ENCODE data around the gene SLC35E2B. TPM values are rescaled to one million over a fixed set of nuclear protein-coding genes. Genes with fewer than 3 reads are reported as not detected.
"Not testable (repeated sequence)": the region's sequence is repeated elsewhere in the genome, so short reads cannot be mapped to it uniquely, and the experiment has no call there.

Gene SLC35E2B
- total RNA-seq, 2 experiments from 2014 or later = 46.2 to 50.9 TPM

DNA sequence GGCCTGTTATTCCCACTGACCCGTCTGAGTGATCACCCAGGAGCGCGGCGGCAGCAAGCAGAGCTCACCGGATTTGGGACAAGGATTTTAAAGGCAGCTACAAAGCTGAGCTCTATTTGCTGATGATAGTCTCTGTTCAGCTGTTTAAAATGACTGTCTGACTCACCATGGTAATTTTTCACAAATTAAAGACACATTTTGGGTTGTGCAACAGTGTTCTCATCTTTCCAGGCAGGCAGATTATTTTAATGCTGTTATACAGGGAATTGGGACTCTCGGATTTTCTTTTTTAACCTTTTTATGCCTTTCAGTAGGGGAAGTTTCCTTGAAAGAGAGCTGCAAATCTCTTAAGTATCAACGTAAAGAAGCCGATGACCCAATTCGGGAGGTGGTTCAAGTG, 30.2 kb downstream of the SLC35E2B start:
- H3K9me3 Mint-ChIP-seq (ENCODE audit: low read depth); H3K27ac Mint-ChIP-seq; H3K4me1 Mint-ChIP-seq; H3K36me3 Mint-ChIP-seq; DNase-seq; ATAC-seq; H3K4me3 Mint-ChIP-seq; CTCF ChIA-PET; H3K27me3 Mint-ChIP-seq: not testable (repeated sequence)

DNA sequence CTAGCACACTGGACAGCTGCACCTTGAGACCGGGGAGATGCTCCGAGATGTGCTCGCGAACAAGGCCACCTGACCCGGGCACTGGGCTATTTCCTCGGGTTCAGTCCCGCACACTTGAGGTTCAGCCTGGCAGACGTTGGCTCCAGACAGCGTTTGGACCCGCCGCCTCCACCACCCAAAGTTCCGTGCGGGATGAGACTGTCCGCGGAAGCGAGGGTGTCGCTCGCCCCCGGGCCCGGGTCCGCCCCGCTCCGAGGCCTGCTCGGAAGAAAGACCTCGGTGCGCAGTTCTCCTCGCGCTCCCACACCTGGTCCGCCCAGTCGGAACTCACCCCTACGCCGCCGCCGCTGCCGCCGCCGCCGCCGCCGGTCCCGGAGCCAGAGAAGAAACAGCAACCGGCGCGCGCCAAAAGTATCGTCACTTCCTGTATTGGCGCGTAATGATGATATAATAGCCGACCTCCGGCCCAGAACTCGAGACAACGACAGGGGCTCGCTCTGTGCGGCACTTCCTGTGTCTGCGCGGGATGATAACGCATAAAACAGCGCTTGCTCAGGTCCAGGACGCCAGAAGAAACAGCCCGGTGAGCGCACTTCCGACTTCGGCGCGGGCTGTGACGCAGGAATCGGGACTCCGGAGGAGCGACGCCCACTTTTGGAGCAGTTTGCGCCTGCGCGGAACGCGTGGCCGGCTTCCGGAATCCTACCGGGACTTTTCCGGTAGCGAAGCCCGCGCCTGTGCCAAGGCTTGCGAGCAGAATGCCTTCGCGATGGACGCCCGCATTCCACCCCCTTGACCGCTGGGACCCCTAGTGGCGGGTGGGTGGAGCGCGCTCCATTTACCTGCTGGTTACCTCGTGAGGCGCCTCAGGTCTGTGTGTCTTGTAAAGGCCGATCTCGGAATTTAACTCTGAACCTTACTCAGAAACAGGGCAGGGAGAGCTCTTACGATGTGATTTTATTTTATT, 33.7 kb downstream of the SLC35E2B start, which contains the start of gene CDK11B:
TSS of gene CDK11B (minus strand) at position 422 of the 967 bp plus-strand sequence. CDS start 1,519 bp downstream, outside the sequence.
- H3K9me3 Mint-ChIP-seq (ENCODE audit: low read depth); H3K4me1 Mint-ChIP-seq; H3K27me3 Mint-ChIP-seq; CTCF ChIA-PET; H3K36me3 Mint-ChIP-seq: not testable (repeated sequence)
- Mint-ChIP-seq H3K27ac (peak within 1 kb of the TSS; percentile 99), H3K4me3 (peak within 1 kb of the TSS; percentile 89)
- DNase-seq = peak; percentile 98
- peak; percentile 96 for ATAC-seq

DNA sequence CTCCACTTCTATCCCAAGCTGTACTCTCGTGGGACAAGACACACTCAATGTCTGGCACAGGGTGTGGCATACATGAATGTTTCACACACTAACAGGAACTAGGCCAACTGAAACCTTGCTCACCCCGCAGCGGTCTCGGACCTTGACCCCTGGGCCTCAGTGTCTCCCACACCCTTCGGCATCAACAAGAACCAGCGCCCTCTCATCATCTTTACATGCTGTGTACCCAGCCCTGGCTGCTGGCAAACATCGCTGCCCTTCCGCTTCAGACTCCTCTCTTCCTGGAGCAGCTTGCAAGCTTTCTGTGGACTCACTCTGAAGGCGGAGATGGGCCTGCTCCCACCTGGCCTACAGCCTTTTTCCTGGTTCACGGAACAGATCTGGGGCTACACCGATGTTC, 44.3 kb downstream of the SLC35E2B start:
- H3K27me3 Mint-ChIP-seq; CTCF ChIA-PET; DNase-seq; H3K4me3 Mint-ChIP-seq; ATAC-seq; H3K27ac Mint-ChIP-seq; H3K9me3 Mint-ChIP-seq (ENCODE audit: low read depth); H3K4me1 Mint-ChIP-seq: not testable (repeated sequence)
- H3K36me3 Mint-ChIP-seq = peaks cover 44% of the 10 kb centered on the region

DNA sequence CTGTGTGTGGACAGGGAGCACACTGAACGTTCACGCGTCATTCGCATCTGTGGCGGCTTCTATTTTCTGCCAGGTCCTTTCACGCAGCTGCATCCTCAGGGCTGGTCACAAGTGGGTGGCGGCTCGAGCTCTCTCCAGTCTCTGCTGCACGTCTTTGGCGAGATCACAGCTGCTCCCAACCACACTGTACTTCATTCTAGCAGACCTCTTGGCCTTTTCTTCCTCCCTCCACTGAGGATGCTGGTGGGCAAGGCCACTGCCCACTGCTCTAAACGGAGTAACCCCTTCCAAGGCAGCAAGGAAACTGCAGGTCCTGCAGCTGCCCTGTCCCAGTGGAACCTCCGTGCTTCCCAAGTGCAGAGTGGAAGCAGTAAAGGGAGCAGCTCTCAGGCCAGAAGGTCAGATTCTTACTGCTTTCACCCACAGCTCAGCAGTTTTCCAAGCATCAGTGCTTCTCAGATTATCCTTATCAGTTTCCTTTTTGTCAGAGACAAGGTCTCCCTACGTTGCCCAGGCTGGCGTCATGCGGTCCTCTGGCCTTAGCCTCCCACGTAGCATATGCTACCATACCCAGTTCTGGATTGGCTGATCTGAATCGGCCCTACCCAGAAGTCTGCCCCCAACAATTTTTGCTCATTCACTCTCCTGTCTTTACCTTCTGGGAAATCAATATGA, 44.9 kb downstream of the SLC35E2B start:
- H3K9me3 Mint-ChIP-seq (ENCODE audit: low read depth); CTCF ChIA-PET: not testable (repeated sequence)
- H3K36me3 Mint-ChIP-seq = peaks cover 43% of the 10 kb centered on the region

DNA sequence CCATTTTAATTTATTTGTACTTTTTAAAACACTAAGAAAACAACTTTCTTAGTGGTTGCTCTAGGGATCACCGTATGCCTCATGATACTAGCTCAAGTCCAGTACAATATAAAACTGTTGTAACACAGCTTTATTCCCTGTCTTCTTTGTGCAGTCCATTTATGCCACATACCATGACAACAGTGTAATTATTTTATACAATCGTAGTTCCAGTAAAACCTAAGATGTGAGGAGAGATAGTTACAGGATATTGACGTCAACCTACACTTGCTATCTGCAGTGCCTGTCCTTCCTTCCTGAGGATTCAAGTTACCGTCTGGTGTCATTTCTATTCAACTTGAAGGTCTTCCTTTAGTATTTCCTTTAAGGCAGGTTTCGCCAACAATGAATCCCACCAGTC, 46.3 kb downstream of the SLC35E2B start:
- not testable (repeated sequence) for H3K27me3 Mint-ChIP-seq, H3K27ac Mint-ChIP-seq
- peaks cover 34% of the 10 kb centered on the region for H3K36me3 Mint-ChIP-seq

More for the DNA sequence above, 44.9 kb downstream of the SLC35E2B start:
- H3K27ac Mint-ChIP-seq, DNase-seq, H3K27me3 Mint-ChIP-seq, H3K4me3 Mint-ChIP-seq, H3K4me1 Mint-ChIP-seq, ATAC-seq: not testable (repeated sequence)

DNA sequence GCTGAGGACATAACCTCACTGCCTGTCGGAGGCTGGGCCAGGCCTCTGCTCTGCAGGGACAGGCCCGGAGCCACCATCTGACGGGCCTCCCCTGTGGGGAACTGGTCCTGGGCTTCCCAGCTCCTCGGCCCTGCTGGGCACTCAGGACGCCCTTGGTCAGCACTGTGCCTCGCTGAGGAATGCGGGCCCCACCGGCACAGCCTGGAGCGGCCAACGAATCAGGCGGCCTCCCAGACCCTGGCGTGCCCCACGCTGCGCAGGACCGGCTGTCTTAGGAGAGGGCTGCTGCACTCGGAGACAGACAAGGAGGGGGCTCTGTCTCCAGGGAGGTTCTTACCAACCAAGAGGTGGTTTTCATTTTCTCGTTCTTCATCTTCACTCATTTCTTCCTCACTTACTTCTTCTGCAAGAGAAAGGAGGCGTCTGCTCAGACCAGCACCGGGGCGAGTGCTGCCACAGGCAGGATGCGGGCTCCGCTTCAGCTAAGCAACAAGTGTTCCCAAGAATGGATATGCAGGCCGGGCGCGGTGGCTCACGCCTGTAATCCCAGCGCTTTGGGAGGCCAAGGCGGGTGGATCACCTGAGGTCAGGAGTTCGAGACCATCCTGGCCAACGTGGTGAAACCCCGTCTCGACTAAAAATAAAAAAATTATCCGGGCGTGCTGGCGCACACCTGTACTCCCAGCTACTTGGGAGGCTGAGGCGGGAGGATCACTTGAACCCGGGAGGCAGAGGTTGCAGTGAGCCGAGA, 51.7 kb downstream of the SLC35E2B start:
- H3K4me1 Mint-ChIP-seq; H3K4me3 Mint-ChIP-seq; H3K27me3 Mint-ChIP-seq; CTCF ChIA-PET; H3K27ac Mint-ChIP-seq; ATAC-seq; H3K9me3 Mint-ChIP-seq (ENCODE audit: low read depth); DNase-seq; H3K36me3 Mint-ChIP-seq: not testable (repeated sequence)

More for the DNA sequence above, 46.3 kb downstream of the SLC35E2B start:
- CTCF ChIA-PET; H3K9me3 Mint-ChIP-seq (ENCODE audit: low read depth); H3K4me3 Mint-ChIP-seq; H3K4me1 Mint-ChIP-seq; DNase-seq; ATAC-seq: not testable (repeated sequence)

DNA sequence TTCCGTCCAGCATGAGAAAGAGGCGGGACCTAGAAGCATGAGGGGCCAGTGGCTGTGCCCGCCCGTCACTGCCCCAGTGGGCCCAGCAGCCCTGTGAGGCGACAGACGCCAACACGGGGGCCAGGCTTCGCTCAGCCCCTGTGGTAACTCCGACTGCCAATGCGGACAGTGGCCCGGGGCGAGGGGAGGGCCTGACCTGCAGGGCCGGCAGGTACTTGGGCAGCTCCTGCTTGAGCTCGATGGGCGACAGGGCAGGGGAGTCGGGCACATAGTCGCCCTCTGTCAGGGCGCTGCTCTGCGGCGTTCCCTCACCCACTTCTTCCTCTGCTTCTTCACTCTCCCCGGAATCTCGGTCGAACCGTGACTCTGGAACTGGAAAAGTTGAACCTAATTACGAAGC, 52.5 kb downstream of the SLC35E2B start:
- H3K27me3 Mint-ChIP-seq; H3K4me3 Mint-ChIP-seq; CTCF ChIA-PET; H3K36me3 Mint-ChIP-seq; H3K27ac Mint-ChIP-seq; H3K9me3 Mint-ChIP-seq (ENCODE audit: low read depth); DNase-seq; ATAC-seq; H3K4me1 Mint-ChIP-seq: not testable (repeated sequence)

DNA sequence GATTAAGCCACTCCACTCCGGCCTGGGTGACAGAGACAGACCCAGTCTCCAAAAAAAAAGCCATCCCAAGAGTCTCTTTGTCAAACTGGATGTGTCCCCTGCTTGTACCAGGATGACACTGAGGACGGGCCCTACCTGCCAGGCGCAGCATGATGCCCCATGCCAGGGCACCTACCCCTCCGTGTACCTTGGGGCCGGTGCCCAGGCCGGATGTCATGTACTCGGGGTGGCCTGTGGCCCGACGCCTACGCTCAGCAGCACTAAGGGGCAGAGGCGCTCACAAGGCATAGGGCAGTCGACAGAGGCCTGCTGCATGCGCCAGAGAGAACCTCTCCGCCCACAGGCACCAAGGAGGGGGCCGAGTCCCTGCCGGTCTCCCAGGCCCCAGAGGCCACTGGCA, 53.2 kb downstream of the SLC35E2B start:
- CTCF ChIA-PET; H3K36me3 Mint-ChIP-seq; ATAC-seq; H3K27me3 Mint-ChIP-seq; H3K4me1 Mint-ChIP-seq; H3K27ac Mint-ChIP-seq; H3K9me3 Mint-ChIP-seq (ENCODE audit: low read depth); DNase-seq; H3K4me3 Mint-ChIP-seq: not testable (repeated sequence)

DNA sequence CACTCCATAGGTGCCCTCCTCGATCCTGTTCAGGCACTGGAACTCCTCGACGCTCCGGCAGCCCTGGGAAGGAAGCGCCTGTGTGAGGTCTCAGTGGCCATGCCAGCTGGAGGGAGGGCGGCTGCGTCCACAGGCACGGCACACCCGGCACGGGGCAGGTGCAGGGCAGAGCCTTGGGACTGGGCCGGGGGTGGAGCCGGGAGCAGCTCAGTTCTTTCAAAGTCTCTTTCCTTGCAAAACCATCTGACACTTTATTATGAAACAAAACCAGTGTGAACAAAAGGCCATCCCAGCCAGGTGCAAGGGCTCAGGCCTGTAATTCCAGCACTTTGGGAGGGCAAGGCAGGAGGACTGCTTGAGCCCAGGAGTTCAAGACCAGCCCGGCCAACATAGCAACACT, 54.1 kb downstream of the SLC35E2B start:
- not testable (repeated sequence) for H3K4me1 Mint-ChIP-seq

DNA sequence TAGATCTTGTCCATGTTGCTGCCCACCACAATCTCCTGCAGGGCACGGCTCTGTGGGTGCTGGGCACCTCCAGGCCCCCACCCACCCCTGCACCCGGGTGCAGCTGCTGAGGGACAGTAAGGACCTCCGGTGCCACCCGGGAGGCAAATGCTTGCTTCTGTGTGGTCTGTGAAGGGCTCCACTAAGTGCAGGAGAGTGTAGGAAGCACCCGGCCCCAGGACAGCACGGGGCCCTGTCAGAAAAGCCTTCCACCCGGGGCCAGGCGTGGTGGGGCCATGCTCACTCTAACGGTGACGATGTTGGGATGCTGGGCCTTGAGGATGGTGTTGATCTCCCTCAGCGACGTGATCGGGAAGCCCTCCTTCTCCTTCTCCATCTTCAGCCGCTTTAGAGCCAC, 55.1 kb downstream of the SLC35E2B start:
- H3K27me3 Mint-ChIP-seq; H3K4me1 Mint-ChIP-seq; CTCF ChIA-PET; H3K27ac Mint-ChIP-seq; H3K9me3 Mint-ChIP-seq (ENCODE audit: low read depth); H3K36me3 Mint-ChIP-seq; DNase-seq; ATAC-seq; H3K4me3 Mint-ChIP-seq: not testable (repeated sequence)

More for the DNA sequence above, 54.1 kb downstream of the SLC35E2B start:
- ATAC-seq; H3K9me3 Mint-ChIP-seq (ENCODE audit: low read depth); H3K27me3 Mint-ChIP-seq; CTCF ChIA-PET; H3K27ac Mint-ChIP-seq; H3K36me3 Mint-ChIP-seq; H3K4me3 Mint-ChIP-seq; DNase-seq: not testable (repeated sequence)

DNA sequence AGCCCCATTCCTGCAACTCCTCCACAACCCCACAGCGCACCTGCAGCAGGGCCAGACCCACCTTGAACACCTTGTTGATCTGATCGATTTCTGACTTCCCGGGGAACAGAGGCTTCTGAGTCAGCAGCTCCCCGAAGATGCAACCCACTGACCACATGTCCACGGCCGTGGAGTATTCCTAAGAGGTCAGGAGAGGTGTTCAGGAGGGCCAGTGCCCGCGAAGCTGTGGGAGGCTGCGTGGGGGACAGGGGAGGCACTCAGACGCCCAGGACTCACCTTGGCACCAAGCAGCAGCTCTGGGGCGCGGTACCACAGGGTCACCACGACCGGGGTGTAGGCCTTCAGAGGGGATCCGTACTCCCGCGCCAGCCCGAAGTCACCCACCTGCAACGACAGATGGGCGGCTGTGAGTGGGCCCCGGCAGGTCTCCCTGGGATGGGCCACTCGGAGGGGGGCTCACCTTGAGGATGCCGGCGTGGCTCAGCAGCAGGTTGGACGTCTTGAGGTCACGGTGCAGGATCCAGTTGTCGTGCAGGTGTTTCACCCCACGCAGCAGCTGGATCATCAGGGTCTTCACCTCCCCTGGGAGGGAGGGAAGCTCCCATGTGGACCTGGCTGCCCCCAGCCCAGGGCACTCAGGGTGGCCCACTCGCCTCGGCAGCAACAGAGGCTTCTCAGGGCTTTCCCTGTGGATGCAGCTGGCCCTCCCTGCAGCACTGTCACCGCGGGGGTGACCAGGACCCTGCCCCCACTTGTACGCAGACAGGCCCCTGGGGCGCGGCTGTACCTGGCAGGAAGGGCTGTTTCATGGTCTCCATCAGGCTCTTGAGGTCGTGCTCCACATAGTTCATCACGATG, 55.7 kb downstream of the SLC35E2B start:
- H3K4me1 Mint-ChIP-seq; H3K9me3 Mint-ChIP-seq (ENCODE audit: low read depth); H3K27ac Mint-ChIP-seq; DNase-seq; H3K27me3 Mint-ChIP-seq; CTCF ChIA-PET; H3K36me3 Mint-ChIP-seq; ATAC-seq; H3K4me3 Mint-ChIP-seq: not testable (repeated sequence)

DNA sequence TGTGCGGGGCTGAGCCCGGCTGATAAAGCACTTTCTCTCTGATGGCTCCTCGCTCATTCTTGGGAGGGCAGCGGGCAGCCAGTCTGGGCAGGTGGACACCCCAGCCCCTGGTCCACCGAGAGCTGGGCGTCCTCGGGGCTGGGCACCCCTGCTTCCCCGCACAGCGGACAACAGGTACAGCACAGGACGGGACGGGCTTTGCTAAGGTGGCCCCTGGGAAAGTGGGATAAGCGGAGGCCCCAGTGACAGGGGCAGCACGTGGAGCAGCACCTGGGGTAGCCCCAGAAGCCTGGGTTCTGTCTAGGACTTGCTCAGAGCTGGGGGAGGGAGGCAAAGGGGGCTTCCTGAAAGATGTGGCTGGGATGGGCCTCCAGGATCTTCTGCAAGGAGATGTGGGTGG, 58.0 kb downstream of the SLC35E2B start:
- H3K27ac Mint-ChIP-seq; H3K27me3 Mint-ChIP-seq; ATAC-seq; H3K4me1 Mint-ChIP-seq; H3K9me3 Mint-ChIP-seq (ENCODE audit: low read depth); CTCF ChIA-PET; DNase-seq; H3K36me3 Mint-ChIP-seq; H3K4me3 Mint-ChIP-seq: not testable (repeated sequence)

DNA sequence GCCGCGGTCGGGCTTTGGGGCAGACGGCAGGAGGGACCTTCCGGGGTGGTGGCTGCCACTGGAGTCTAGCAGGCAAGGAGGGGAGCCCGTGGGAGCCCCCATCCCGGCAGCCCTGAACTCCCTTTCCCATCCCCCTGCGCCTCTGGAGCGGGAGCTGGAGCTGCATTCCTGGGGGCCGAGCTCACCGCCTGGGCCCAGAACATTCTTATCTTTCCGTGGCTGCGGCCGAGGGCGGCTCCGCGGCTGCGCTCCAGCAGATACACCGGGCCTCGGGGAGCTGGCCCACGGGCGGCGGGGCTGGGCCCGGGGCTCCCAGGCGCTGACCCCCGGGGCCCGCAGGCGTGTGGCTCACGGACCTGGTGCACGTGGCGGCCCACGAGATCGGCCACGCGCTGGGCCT, 59.2 kb downstream of the SLC35E2B start:
- DNase-seq; H3K4me1 Mint-ChIP-seq; ATAC-seq; H3K27me3 Mint-ChIP-seq; CTCF ChIA-PET; H3K27ac Mint-ChIP-seq; H3K4me3 Mint-ChIP-seq; H3K9me3 Mint-ChIP-seq (ENCODE audit: low read depth); H3K36me3 Mint-ChIP-seq: not testable (repeated sequence)

Measured in activated CD8-positive, alpha-beta memory T cell treated with anti-CD3 and anti-CD28 coated beads, Interleukin-2, amount 10 ng/mL, durations not matched to agents 7 days and 5 days (primary cell).